Cardiac septum (tissue), 1 donor: ENCODE results near the gene HOXC11. TPM values are rescaled to one million over a fixed set of nuclear protein-coding genes. Genes with fewer than 3 reads are reported as not detected.
A peak's percentile ranks its signal among the peaks of the same experiment; 100 is the strongest.

Source experiments
- DNase-seq: peaks from one replicate; pipeline ENCODE4 v3.0.0-alpha.2; 2020; ENCODE audit warnings: low spot score
- intact Hi-C: fragments of 100-400 bp; cut with DNase I; formaldehyde crosslinking; loops from one replicate; pipeline ENCODE4 v1.14.0; 2022
- total RNA-seq: library from RNA; stranded (reverse); fragmentation: NEBNext Ultra II Directional; extraction: Animal tissue kit (Norgen Biotek cat#: 25700); gene quantifications from one replicate; pipeline ENCODE4 v1.2.1, GENCODE V29; 2021
- donor health status: DM: no; HTN: no; CAD: no.

HOXC11 gene
- total RNA-seq, 1 donor from 2014 or later, result not detected

GRCh38 chr12:54016051-54016450 is 43.1 kb downstream of the HOXC11 start:
- intact Hi-C loops, result no loop called here

GRCh38 chr12:54016478-54016964 is 43.6 kb downstream of the HOXC11 start:
- intact Hi-C loops, result no loop called here
- DNase-seq, result no peak

More at GRCh38 chr12:54016051-54016450, 43.1 kb downstream of the HOXC11 start:
- DNase-seq, result no peak

GRCh38 chr12:54017027-54017788 is 44.3 kb downstream of the HOXC11 start:
- intact Hi-C loops, result no loop called here
- no peak for DNase-seq

- DNase-seq, result peak; percentile 81
- intact Hi-C loops, result no loop called here
These were observed 45.0 kb downstream of the HOXC11 start for GRCh38 chr12:54017878-54018467.

- intact Hi-C loops, result no loop called here
- no peak for DNase-seq
These were observed 45.6 kb downstream of the HOXC11 start for GRCh38 chr12:54018468-54018984.

GRCh38 chr12:54019091-54019811 is 46.3 kb downstream of the HOXC11 start:
- no peak for DNase-seq
- intact Hi-C loops, result no loop called here

GRCh38 chr12:54019924-54020590 is 47.1 kb downstream of the HOXC11 start:
- intact Hi-C loops, result no loop called here

GRCh38 chr12:54020591-54021405 is 47.9 kb downstream of the HOXC11 start:
- intact Hi-C loops, result no loop called here
- no peak for DNase-seq

More at GRCh38 chr12:54019924-54020590, 47.1 kb downstream of the HOXC11 start:
- DNase-seq, result no peak

GRCh38 chr12:54021432-54022013 is 48.6 kb downstream of the HOXC11 start:
- intact Hi-C loops, result no loop called here

GRCh38 chr12:54022960-54023884 is 50.3 kb downstream of the HOXC11 start:
- DNase-seq, result no peak
- intact Hi-C loops, result no loop called here

More at GRCh38 chr12:54021432-54022013, 48.6 kb downstream of the HOXC11 start:
- DNase-seq, result no peak

- intact Hi-C loops, result no loop called here
These were observed 51.2 kb downstream of the HOXC11 start for GRCh38 chr12:54024127-54024526.

GRCh38 chr12:54024581-54025305 is 51.8 kb downstream of the HOXC11 start:
- intact Hi-C loops, result no loop called here
- DNase-seq, result no peak

More at GRCh38 chr12:54024127-54024526, 51.2 kb downstream of the HOXC11 start:
- DNase-seq, result no peak

- intact Hi-C loops, result no loop called here
- no peak for DNase-seq
These were observed 52.8 kb downstream of the HOXC11 start for GRCh38 chr12:54025499-54026405.

- intact Hi-C loops, result no loop called here
- no peak for DNase-seq
These were observed 53.9 kb downstream of the HOXC11 start for GRCh38 chr12:54026640-54027441.
